NCI-H1092 (cell line): ENCODE data around the gene PICALM.
"Not testable (repeated sequence)": the region's sequence is repeated elsewhere in the genome, so short reads cannot be mapped to it uniquely, and the experiment has no call there.

ENCODE experiments used
- DNase-seq: peaks from one replicate; lab custom pipeline; 2025; lab: John Stamatoyannopoulos, UW

The PICALM gene

DNA sequence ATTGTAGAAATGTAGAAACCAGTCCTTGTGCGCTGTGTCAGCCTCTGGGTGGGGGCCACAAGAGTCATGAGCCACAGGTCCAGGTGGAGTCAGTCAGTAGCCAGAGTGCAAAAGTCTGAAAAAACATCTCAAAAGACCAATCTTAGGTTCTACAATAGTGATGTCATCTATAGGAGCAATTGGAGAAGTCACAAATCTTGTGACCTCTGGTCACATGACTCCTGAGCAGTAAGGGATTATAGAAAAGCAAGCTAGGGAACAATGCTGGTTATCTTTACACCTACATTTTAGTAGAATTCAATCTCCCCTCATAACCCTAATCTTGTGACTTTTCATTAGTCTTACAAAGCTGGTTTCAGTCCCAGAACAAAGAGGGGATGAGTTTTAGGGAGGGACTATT lies 131.0 kb downstream of the PICALM start:
- DNase-seq: no peak

DNA sequence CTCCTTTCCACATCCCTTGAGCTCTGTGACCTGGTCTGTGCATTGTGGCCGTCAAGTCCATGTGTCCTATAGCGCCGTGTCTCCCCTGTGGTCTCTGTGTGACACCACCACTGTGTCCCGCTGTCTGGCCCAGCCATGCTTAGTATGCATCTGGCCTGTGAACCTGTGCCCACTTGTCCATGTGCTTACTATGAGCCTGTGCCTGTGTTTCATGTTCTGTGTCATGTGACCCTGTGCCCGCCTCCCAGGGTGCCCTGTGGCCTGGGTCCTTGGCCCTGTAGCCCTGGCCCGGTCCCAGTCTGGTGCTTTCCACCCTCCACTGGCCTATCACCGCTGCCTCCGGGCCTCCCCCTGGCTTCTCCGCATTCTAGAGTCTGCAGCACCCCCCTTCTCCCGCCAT lies 133.1 kb downstream of the PICALM start:
- no peak for DNase-seq

DNA sequence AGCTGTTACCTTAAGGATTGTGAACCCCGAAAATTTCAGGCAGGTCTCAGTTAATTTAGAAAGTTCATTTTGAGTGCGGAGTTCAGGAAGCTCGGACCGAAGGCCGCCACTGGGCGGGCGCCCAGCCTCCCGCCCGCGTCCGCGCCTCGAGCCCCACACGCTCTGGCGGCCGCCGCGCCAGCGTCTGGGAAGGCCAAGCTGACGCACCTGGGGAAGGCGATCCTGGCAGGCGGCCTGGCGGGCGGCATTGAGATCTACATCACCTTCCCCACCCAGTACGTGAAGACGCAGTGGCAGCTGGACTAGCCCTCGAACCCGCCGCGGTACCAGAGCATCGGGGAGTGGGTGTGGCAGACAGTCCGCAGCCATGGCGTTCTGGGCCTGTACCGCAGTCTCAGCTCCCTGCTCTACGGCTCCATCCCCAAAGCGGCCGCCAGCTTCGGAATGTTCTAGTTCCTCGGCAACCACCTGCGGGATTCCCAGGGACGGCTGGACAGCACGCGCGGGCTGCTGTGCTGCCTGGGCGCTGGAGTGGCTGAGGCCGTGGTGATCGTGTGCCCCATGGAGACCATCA lies 134.2 kb downstream of the PICALM start:
- no peak for DNase-seq

DNA sequence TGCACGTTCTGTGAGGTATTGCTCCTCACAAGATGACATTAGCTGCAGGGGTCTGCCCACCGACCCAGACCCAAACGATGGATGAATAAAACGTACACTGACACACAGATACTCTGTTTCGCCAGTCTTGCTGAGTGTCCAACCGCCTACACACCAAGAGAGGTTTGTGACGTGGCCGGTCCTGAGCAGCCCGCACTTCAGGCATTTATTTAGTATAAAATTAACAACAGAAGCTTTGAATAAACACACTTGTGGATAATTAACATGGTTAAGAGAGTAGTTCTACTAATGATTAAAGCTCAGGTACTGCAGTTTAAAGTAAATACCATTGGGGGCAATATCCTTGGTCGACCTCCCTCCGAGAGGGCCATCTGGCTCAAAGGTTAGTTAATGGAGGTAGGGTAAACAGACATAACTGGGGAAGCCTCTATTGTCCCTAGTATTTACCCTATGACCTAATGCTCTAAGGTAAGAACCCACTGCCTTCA lies 138.0 kb downstream of the PICALM start:
- DNase-seq: peak; percentile 51

DNA sequence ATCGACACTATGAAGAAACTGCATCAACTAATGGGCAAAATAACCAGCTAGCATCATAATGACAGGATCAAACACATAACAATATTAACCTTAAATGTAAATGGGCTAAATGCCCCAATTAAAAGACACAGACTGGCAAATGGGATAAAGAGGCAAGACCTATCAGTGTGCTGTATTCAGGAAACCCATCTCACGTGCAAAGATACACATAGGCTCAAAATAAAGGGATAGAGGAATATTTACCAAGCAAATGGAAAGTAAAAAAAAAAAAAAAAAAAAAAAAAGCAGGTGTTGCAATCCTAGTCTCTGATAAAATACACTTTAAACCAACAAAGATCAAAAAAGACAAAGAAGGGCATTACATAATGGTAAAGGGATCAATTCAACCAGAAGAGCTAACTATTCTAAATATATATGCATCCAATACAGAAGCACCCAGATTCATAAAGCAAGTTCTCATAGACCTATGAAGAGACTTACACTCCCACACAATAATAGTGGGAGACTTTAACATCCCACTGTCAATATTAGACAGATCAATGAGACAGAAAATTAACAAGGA lies 142.2 kb downstream of the PICALM start:
- not testable (repeated sequence) for DNase-seq

DNA sequence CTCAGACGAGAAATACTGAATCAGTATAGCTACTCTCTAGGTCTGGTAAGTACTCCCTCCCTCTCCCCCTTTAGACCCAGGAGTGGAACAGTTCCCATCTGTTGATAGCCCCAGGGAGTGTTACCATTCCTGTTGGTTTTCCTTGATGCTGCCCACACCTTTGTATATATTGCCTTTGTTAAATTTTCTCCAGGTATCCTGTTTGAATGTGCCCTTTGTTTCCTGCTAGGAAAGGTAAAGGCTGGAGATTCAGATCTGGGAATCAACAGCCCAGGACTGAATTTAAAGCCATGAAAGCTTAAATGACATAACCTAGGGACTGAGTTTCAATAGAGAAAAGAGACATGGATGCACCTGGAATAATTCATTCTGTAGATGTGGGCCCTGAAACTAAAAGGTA lies 145.4 kb downstream of the PICALM start:
- DNase-seq: no peak

DNA sequence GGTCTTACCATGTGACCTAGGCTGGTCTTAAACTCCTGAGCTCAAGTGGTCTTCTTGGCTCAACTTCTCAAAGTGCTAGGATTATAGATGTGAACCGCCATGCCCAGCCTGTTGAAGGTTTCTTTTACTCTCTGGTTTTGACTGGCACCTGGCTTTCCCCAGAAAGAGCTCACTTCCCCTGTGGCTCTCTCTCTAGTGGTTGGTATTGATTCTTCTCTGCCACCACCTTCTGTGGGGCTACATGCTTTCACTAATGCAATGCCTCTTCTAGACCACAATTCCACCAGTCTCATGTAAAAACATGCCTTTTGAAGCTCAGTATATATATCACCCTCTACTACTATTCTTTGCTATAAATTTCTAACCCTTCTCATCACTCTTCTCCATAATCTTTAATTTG lies 146.5 kb downstream of the PICALM start:
- DNase-seq: no peak

DNA sequence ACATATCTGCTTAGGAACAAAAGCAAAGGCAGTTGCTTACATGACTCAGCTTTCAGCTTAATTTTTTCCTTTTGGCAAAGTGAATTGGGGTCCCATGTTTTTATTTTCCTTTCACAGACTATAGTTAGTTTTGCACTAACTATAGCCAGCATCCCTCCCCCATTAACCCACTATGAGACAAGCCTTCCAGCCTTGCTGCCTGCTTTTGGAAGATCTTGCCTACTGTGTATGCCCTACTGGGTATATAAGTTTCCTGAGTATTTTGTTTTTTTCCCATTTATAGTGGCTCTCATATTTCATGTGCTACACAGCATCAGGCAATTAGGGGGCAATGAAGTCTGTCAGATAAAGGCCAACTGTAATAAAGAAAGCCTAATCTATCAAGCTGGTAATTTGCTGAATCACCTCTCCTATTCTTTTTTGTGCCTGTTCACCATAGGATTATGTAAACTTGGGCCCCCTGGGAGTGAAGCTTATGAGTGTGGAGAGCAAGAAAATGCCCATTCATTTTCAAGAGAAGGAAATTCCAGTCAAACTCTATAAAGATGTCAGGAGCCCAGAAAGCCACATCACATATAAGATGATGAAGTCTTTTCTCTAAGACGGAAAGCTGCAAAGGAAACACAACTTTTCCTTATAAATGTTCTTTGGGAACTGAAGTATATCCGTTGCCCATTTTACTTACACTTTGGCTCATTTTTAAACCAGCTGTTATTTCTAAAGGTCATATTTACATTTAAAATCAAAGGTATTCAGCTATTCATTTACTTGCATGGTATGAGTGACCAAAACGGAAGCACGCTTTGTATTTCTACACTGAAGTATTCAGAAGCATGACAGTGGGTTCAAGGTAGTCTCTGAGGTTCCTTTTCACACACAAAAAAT lies 149.7 kb downstream of the PICALM start:
- no peak for DNase-seq

DNA sequence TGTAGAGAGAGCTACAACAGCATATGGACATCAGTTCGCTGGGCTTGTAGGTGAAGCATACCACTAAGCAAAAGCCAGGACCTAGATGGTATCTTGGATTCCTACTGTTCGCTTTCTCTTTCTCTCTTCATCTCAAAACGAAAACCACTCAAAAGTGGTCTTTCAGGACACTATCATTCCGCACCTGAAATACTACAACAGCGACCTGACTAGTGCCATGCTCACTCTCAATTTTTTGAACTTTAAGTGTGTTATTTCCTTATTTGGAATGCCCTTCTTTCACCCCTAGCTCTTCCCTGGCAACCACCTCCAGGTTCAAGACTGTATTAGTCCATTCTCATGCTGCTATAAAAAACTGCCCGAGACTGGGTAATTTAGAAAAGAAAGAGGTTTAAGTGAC lies 154.5 kb downstream of the PICALM start:
- no peak for DNase-seq

DNA sequence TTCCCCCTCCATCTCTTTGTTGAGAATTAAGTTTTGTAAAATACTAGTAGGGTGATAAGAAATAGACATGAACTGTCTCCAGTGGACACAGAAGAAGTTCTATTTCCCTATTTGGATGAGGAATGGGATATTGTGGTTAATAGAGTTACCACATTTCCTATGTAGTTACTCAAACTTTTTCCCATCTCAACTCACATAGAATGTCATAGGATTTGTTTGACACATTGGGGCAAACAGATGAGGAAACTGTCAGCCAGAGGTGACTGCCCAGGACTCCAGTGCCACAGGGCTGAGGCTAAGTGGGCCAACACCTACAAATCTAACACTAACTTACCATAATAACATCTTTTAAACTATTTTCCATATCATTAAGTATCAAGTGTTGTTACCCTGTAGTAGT lies 155.4 kb downstream of the PICALM start:
- DNase-seq: no peak

DNA sequence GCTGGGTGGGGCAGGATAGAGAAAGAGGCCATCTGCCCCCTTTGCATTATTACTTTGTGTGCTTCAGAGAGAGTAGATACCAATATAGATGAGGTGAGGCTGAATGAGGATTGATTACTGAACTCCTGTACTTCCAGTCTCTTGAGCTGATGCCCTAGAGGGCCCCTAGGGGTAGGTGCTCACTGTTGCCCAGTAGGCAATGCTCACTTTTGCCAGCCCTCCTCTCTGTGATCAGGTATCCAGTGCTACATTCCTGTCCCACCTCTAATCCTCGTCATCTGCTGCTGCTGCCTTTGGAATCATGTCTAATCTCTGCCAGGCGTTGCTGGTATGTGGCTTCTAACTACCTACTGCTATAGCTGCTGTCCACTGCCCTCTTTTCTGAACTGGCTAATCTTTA lies 156.5 kb downstream of the PICALM start:
- no peak for DNase-seq
